ENCODE data around the gene OGFOD1. TPM values are rescaled to one million over a fixed set of nuclear protein-coding genes. Genes with fewer than 3 reads are reported as not detected.

The OGFOD1 gene
- total and polyA plus RNA-seq, 10 of the 15 experiments (the other 5 are each of a cell fraction or from before 2014, with no cell fraction given), result 31.4 to 119 (median 51.6) TPM

DNA sequence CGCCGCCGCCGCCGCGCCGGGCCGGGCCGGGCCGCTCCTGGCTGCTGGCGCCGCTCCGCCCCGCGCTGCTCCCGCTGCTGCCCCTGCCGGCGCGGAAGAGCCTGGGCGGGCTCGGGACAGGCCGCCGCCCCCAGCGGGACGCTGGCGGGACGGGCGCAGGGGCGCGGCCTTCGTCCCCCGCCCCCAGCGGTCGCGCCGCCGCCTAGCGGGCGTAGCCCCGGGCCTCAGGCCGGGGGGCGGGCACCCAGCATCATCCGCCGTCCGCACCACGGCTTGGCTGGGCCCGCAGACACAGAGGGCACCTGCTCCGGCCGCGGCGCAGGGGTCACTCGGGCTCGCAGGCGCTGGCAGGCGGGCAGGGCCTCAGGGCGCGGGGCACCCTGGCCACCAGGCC, 25.9 kb upstream of the OGFOD1 start, which contains the start of gene AMFR:
Gene AMFR (minus strand): TSS at position 107 of the 394 bp plus-strand sequence. CDS start 218 bp downstream, outside the sequence.
- H2AFZ ChIP-seq (ENCODE audit: control insufficient read depth, low read depth, low read length), result peak within 1 kb of the TSS; percentile 54
- ChIA-PET CTCF (no interaction called here), RAD21 (ENCODE audit: unreplicated experiment) (no interaction called here), POLR2A (no interaction called here), SMC1A (ENCODE audit: uncharacterized antibody, unreplicated experiment) (no interaction called here)
- no peaks in the 10 kb centered on the region for H3K9me3 ChIP-seq (replicated peaks; ENCODE audit: control insufficient read depth, insufficient read depth, low read length)
- H3K4me1 ChIP-seq (ENCODE audit: control insufficient read depth, insufficient read depth, low read length), result peaks cover 6% of the 10 kb centered on the region
- ATAC-seq (peak; percentile 88), DNase-seq (ENCODE audit: low read depth, low spot score) (no peak), FAIRE-seq (no peak)
- peak within 1 kb of the TSS; percentile 78 for H3K4me3 ChIP-seq
- 1% methylated on average over 15 of the region's 57 CpGs for WGBS (ENCODE audit: insufficient coverage, insufficient replicate concordance, low lambda C conversion rate, missing lambda C conversion rate)
- BruUV-seq (replicated peaks), result no TSS peak
- no peaks in the 10 kb centered on the region for H3K36me3 ChIP-seq (ENCODE audit: control insufficient read depth in 2 of 2, insufficient read depth in 2 of 2, low read length in 1 of 2)
- H3K79me2 ChIP-seq (ENCODE audit: control insufficient read depth, insufficient read depth, low read length), result peaks cover 46% of the 10 kb centered on the region
- peak within 1 kb of the TSS; percentile 95 for H3K4me2 ChIP-seq (ENCODE audit: control insufficient read depth, insufficient read depth)
- in situ Hi-C loops (cut with MboI) (no loop called here), intact Hi-C loops (cut with micrococcal nuclease; ENCODE audit: unreplicated experiment) (no loop called here)
- peak within 1 kb of the TSS; percentile 89 for H3K9ac ChIP-seq (ENCODE audit: control insufficient read depth, insufficient read depth, low read length)
- peak within 1 kb of the TSS; percentile 60 for H3K27ac ChIP-seq (ENCODE audit: control insufficient read depth, insufficient read depth)
- H3K27me3 ChIP-seq (replicated peaks in 1 of 2; ENCODE audit: control insufficient read depth in 2 of 2, insufficient read depth in 2 of 2, low read length in 1 of 2), result no peaks in the 10 kb centered on the region
- no peaks in the 10 kb centered on the region for H4K20me1 ChIP-seq (ENCODE audit: control insufficient read depth, insufficient read depth)
- peak; percentile 48; the same call in 1 of the 2 replicates for TF ChIP-seq RB1 (IDR thresholded peaks at IDR 0.05; ENCODE audit: borderline replicate concordance)
- no peak for TF ChIP-seq TCF7 (IDR thresholded peaks at IDR 0.05; ENCODE audit: borderline replicate concordance)
- peak; percentile 53; the same call in 1 of the 2 replicates for TF ChIP-seq BACH1 (IDR thresholded peaks at IDR 0.05; ENCODE audit: borderline replicate concordance)
- no peak for TF ChIP-seq NFYA (IDR thresholded peaks at IDR 0.05; ENCODE audit: borderline replicate concordance, low read depth, low read length)
- peak; percentile 51; the same call in 1 of the 2 replicates for TF ChIP-seq MXI1 (IDR thresholded peaks at IDR 0.05; ENCODE audit: low read depth, low read length)
- TF ChIP-seq NFXL1 (IDR thresholded peaks at IDR 0.05; ENCODE audit: borderline replicate concordance), result no peak
- no peak for TF ChIP-seq HDAC6 (IDR thresholded peaks at IDR 0.05; ENCODE audit: unreplicated experiment)
- TF ChIP-seq, protein P1, sequence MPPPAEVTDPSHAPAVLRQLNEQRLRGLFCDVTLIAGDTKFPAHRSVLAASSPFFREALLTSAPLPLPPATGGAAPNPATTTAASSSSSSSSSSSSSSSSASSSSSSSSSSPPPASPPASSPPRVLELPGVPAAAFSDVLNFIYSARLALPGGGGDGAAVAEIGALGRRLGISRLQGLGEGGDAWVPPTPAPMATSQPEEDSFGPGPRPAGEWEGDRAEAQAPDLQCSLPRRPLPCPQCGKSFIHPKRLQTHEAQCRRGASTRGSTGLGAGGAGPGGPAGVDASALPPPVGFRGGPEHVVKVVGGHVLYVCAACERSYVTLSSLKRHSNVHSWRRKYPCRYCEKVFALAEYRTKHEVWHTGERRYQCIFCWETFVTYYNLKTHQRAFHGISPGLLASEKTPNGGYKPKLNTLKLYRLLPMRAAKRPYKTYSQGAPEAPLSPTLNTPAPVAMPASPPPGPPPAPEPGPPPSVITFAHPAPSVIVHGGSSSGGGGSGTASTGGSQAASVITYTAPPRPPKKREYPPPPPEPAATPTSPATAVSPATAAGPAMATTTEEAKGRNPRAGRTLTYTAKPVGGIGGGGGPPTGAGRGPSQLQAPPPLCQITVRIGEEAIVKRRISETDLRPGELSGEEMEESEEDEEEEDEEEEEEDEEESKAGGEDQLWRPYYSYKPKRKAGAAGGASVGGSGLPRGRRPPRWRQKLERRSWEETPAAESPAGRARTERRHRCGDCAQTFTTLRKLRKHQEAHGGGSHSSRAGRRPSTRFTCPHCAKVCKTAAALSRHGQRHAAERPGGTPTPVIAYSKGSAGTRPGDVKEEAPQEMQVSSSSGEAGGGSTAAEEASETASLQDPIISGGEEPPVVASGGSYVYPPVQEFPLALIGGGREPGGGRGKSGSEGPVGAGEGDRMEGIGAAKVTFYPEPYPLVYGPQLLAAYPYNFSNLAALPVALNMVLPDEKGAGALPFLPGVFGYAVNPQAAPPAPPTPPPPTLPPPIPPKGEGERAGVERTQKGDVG (CRISPR knock-in tag; IDR thresholded peaks at IDR 0.05), result no peak
- TF ChIP-seq, protein P2, sequence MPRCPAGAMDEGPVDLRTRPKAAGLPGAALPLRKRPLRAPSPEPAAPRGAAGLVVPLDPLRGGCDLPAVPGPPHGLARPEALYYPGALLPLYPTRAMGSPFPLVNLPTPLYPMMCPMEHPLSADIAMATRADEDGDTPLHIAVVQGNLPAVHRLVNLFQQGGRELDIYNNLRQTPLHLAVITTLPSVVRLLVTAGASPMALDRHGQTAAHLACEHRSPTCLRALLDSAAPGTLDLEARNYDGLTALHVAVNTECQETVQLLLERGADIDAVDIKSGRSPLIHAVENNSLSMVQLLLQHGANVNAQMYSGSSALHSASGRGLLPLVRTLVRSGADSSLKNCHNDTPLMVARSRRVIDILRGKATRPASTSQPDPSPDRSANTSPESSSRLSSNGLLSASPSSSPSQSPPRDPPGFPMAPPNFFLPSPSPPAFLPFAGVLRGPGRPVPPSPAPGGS (IDR thresholded peaks at IDR 0.05; ENCODE audit: borderline replicate concordance, insufficient read depth, low read depth, low read length, poor library complexity, severe bottlenecking), result no peak
- peak; percentile 20; the same call in 1 of the 2 replicates for TF ChIP-seq NR2F1 (conservative IDR thresholded peaks at IDR 0.05)
- peak; percentile 21; the same call in 1 of the 2 replicates for TF ChIP-seq DPF2 (IDR thresholded peaks at IDR 0.05)
- TF ChIP-seq POLR2A (IDR thresholded peaks at IDR 0.05; ENCODE audit: low read depth, low read length), result peak; percentile 48
- no peak for TF ChIP-seq SREBF2 (IDR thresholded peaks at IDR 0.05; ENCODE audit: low read length)
- TF ChIP-seq EGR1 (IDR thresholded peaks at IDR 0.05; ENCODE audit: borderline replicate concordance in 1 of 2, low read depth in 2 of 2, low read length in 2 of 2), result peak in 1 of 2 experiments; percentile 52; a peak in 1 of 3 replicates
- peak; percentile 49 for TF ChIP-seq LARP7 (IDR thresholded peaks at IDR 0.05)
- peak; percentile 62; the same call in 1 of the 2 replicates for TF ChIP-seq SMARCA5 (IDR thresholded peaks at IDR 0.05)
- TF ChIP-seq, protein P3, sequence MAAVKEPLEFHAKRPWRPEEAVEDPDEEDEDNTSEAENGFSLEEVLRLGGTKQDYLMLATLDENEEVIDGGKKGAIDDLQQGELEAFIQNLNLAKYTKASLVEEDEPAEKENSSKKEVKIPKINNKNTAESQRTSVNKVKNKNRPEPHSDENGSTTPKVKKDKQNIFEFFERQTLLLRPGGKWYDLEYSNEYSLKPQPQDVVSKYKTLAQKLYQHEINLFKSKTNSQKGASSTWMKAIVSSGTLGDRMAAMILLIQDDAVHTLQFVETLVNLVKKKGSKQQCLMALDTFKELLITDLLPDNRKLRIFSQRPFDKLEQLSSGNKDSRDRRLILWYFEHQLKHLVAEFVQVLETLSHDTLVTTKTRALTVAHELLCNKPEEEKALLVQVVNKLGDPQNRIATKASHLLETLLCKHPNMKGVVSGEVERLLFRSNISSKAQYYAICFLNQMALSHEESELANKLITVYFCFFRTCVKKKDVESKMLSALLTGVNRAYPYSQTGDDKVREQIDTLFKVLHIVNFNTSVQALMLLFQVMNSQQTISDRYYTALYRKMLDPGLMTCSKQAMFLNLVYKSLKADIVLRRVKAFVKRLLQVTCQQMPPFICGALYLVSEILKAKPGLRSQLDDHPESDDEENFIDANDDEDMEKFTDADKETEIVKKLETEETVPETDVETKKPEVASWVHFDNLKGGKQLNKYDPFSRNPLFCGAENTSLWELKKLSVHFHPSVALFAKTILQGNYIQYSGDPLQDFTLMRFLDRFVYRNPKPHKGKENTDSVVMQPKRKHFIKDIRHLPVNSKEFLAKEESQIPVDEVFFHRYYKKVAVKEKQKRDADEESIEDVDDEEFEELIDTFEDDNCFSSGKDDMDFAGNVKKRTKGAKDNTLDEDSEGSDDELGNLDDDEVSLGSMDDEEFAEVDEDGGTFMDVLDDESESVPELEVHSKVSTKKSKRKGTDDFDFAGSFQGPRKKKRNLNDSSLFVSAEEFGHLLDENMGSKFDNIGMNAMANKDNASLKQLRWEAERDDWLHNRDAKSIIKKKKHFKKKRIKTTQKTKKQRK (IDR thresholded peaks at IDR 0.05; ENCODE audit: low read depth, low read length), result no peak

Measured in GM12878 (cell line).